ENCODE results near the gene TMEM132C. TPM values are rescaled to one million over a fixed set of nuclear protein-coding genes. Genes with fewer than 3 reads are reported as not detected.

TMEM132C gene
- total and polyA plus RNA-seq, 2 of the 4 experiments (the other 2 are of a cell fraction), result not detected

DNA sequence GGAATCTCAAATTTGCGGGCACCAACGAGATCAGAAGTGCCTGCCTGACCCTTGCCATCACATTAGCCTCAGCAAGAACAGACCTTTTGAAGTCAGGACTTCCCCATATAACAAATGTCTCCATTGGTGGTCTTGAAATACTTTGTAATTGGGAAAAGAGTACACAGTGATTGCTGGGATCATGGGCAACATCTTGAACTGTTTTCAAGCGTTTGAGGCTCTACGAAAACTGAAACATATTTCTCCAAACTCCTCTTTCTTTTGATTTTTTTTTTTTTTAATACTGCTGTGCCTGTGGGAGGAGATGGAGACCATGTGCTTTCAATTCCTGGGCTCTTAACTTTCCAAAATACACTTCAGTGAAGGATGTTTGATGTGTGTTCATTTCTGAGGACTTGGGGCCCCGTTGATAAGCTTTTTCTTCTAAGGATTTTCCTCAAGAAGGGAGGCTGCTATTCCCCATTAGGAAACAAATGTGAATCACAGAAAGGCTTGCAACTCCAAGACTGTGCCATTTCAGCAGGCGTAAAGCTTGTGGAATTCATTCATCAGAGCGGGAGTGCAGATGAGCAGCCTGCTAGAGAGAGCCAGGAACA lies 94.5 kb downstream of the TMEM132C start:
- no peaks in the 10 kb centered on the region for H4K20me1 ChIP-seq (ENCODE audit: insufficient read depth, low read length)
- H3K4me2 ChIP-seq (ENCODE audit: low read depth, low read length), result no peak overlapping the region
- intact Hi-C loops (cut with micrococcal nuclease) (no loop called here), dilution Hi-C loops (cut with HindIII; ENCODE audit: low sequenced_read_pairs, unreplicated experiment) (no loop called here), in situ Hi-C loops (cut with MboI; ENCODE audit: low sequenced_read_pairs) (no loop called here)
- ATAC-seq (ENCODE audit: low read depth) (no peak), DNase-seq (no peak)
- CTCF ChIA-PET, result no interaction called here
- H3K4me3 ChIP-seq (ENCODE audit: insufficient read depth, low read depth, low read length), result no peak overlapping the region
- no peak overlapping the region for H3K9ac ChIP-seq (ENCODE audit: low read depth, low read length)
- H3K27ac ChIP-seq (ENCODE audit: insufficient read depth, low read length), result no peak overlapping the region
- no peak overlapping the region for H2BK15ac ChIP-seq (ENCODE audit: low read depth, low read length)
- H3K4me1 ChIP-seq (ENCODE audit: control insufficient read depth, insufficient read depth, low read length), result no peaks in the 10 kb centered on the region
- no peaks in the 10 kb centered on the region for H3K36me3 ChIP-seq (ENCODE audit: control insufficient read depth, insufficient read depth, low read length)
- no peak overlapping the region for H4K8ac ChIP-seq (ENCODE audit: low read depth in 2 of 2, low read length in 2 of 2)
- H3K18ac ChIP-seq (ENCODE audit: low read depth, low read length), result no peak overlapping the region
- H3K14ac ChIP-seq (replicated peaks; ENCODE audit: low read depth, low read length), result no peak overlapping the region
- H2BK20ac ChIP-seq (ENCODE audit: low read depth, low read length), result no peak overlapping the region
- H3K9me1 ChIP-seq (ENCODE audit: insufficient read depth, low read length), result no peaks in the 10 kb centered on the region
- no peak overlapping the region for H3K23ac ChIP-seq (ENCODE audit: low read depth, low read length)
- no peak overlapping the region for H2AK9ac ChIP-seq (replicated peaks; ENCODE audit: low read depth, low read length, poor library complexity)
- no peaks in the 10 kb centered on the region for H3K27me3 ChIP-seq (ENCODE audit: control insufficient read depth, insufficient read depth, low read length)
- POLR2A ChIA-PET (ENCODE audit: unreplicated experiment), result no interaction called here
- peaks cover 35% of the 10 kb centered on the region for H3K9me3 ChIP-seq (ENCODE audit: control insufficient read depth, insufficient read depth, low read length)
- no peak overlapping the region for H3K56ac ChIP-seq (ENCODE audit: extremely low read depth, insufficient read depth, low read length)
- no TSS peak for BruUV-seq (replicated peaks)
- no peak overlapping the region for H2BK5ac ChIP-seq (ENCODE audit: low read depth, low read length, poor library complexity, severe bottlenecking)
- H4K5ac ChIP-seq (ENCODE audit: low read depth, low read length), result no peak overlapping the region
- H2AK5ac ChIP-seq (ENCODE audit: low read depth, low read length), result no peak overlapping the region
- H2AFZ ChIP-seq (replicated peaks; ENCODE audit: low read length, poor library complexity), result no peak overlapping the region
- H2BK120ac ChIP-seq (ENCODE audit: low read depth, low read length), result no peak overlapping the region
- H3K79me1 ChIP-seq (ENCODE audit: low read depth in 1 of 2, low read length in 2 of 2), result no peaks in the 10 kb centered on the region
- no peak overlapping the region for H4K91ac ChIP-seq (ENCODE audit: insufficient read depth, low read depth, low read length)
- WGBS, 2 experiments (ENCODE audit: extremely low coverage in 2 of 2, insufficient read length in 1 of 2), result 33% methylated on average over 1 of the region's 7 CpGs; no CpG with 5 or more reads in 1 of the 2 experiments
- no peak overlapping the region for H3K4ac ChIP-seq (ENCODE audit: low read depth, low read length)
- TF ChIP-seq FOS (IDR thresholded peaks at IDR 0.05; ENCODE audit: low read depth, low read length) (no peak), NFE2L2 (IDR thresholded peaks at IDR 0.05; ENCODE audit: low read depth, low read length) (no peak), CHD1 (IDR thresholded peaks at IDR 0.05; ENCODE audit: low read depth, low read length) (no peak)

Data from IMR-90 (cell line).